Upper lobe of left lung (tissue), 4 donors: ENCODE measurements around the gene DOCK11.

Experiments
- EP300 ChIP-seq, 4 donors: sonication (generic); formaldehyde crosslinking; IDR thresholded peaks; one replicate each; pipeline ENCODE4 v1.5.1; 2017; ENCODE audit warnings: antibody characterized with exemption in 4 of 4, control low read depth in 2 of 4
- POLR2A ChIP-seq, 4 donors: fragments of 450-650 bp; IDR thresholded peaks; one replicate each; pipeline ENCODE4 v1.5.1; 2016 to 2017; ENCODE audit warnings: antibody characterized with exemption in 4 of 4, mild to moderate bottlenecking in 2 of 4
- POLR2AphosphoS5 ChIP-seq, 2 donors: sonication (generic); formaldehyde crosslinking; IDR thresholded peaks; one replicate each; pipeline ENCODE4 v1.5.1; 2017; ENCODE audit warnings: antibody characterized with exemption in 2 of 2
- TF ChIP-seq, protein P1 (sequence below), 6 experiments: fragments of 450-650 bp in 4 of 6; fragments of 200-600 bp in 2 of 6; sonication (generic) in 2 of 6; IDR thresholded peaks; one replicate each; pipeline ENCODE4 v1.5.1; 2016 to 2019; ENCODE audit warnings: antibody characterized with exemption in 6 of 6

DNA sequence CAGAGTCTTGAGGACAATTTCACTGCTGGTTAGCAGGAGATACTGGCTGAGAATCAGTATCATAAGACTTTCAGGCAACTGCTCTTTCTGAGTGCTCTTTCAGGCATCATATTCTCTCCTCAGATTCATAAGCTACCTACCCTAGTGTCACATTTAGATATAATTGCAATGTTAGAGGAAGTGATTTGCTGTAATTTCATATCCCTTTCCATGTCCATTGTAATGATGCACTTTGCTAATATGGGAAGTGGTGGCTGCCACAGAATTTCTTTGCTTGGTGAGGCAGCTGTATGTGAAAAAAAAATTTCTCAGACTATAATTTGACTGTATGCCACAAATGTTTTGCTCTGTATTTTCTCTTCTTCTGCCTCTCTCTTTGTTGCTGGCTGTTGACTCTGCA lies 63.3 kb downstream of the DOCK11 start:
- TF ChIP-seq, protein P1, sequence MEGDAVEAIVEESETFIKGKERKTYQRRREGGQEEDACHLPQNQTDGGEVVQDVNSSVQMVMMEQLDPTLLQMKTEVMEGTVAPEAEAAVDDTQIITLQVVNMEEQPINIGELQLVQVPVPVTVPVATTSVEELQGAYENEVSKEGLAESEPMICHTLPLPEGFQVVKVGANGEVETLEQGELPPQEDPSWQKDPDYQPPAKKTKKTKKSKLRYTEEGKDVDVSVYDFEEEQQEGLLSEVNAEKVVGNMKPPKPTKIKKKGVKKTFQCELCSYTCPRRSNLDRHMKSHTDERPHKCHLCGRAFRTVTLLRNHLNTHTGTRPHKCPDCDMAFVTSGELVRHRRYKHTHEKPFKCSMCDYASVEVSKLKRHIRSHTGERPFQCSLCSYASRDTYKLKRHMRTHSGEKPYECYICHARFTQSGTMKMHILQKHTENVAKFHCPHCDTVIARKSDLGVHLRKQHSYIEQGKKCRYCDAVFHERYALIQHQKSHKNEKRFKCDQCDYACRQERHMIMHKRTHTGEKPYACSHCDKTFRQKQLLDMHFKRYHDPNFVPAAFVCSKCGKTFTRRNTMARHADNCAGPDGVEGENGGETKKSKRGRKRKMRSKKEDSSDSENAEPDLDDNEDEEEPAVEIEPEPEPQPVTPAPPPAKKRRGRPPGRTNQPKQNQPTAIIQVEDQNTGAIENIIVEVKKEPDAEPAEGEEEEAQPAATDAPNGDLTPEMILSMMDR (IDR thresholded peaks at IDR 0.05) = no peak
- TF ChIP-seq EP300 (IDR thresholded peaks at IDR 0.05) (no peak), POLR2A (IDR thresholded peaks at IDR 0.05) (no peak), POLR2AphosphoS5 (IDR thresholded peaks at IDR 0.05) (no peak)
